T-helper 1 cell treated with Interleukin-12 subunit alpha and Interleukin-12 subunit beta and Interleukin-4 antibody, amounts not matched to agents 30 ng/mL and 1 ng/mL, for 36 hours (primary cell): ENCODE results near the gene SMYD2. TPM values are rescaled to one million over a fixed set of nuclear protein-coding genes. Genes with fewer than 3 reads are reported as not detected.

ENCODE experiments used
- intact Hi-C: fragments of 100-400 bp; cut with micrococcal nuclease; formaldehyde crosslinking; loops from one replicate; pipeline ENCODE4 v1.15.1; 2024
- total RNA-seq: library from RNA; stranded (reverse); gene quantifications from 2 replicates; pipeline ENCODE4 v1.2.3, GENCODE V29; 2022

The SMYD2 gene
- total RNA-seq, 1 donor from 2014 or later = 29.3 TPM

DNA sequence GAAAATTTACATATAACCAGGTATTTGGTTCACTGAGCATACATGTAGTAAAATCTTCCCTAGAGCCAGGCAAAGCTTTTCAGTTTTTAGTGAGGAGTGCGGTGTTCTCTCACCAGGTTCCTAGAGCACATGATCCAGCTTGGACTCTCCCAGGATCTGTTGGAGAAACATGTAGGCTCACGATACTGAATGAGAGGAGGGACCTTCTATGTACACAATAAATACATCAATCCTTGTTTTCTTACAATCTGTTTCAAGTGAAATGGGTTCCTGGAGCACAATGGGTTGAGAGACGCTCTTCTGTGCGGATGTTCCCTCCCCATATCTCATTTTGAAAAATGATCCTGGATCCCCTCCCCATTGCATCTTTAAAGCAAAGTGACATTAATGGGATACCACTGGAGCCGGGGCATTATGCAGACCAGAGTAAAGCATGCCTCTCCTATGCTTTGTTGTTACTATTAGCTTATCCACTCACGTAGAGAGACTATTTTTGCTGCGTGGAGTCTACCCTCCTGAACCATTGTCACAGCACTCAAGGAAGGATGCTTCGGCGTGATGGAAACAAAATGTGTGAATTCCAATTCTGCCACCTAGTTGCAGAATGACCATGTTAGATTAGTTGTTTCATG lies 19.3 kb downstream of the SMYD2 start:
- intact Hi-C loops = no loop called here

DNA sequence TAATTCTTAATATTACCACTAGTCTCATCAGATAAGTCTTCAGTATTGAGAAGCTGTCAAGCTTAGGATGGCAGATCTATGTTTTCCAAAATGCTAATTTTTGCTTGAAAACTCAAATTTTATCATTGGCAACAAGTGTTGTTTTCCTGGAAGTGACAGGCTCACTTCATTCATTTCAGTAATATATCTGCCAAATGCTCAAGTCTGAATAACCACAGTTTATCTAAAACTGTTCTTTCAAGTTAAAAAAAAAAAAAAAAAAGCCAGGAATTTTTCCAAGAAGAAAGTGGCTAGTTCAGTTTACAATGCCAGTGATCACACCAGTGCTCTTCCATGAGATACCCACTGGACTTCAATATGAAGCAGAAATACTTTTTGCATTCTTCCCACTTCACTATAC lies 20.6 kb downstream of the SMYD2 start:
- intact Hi-C loops = no loop called here

DNA sequence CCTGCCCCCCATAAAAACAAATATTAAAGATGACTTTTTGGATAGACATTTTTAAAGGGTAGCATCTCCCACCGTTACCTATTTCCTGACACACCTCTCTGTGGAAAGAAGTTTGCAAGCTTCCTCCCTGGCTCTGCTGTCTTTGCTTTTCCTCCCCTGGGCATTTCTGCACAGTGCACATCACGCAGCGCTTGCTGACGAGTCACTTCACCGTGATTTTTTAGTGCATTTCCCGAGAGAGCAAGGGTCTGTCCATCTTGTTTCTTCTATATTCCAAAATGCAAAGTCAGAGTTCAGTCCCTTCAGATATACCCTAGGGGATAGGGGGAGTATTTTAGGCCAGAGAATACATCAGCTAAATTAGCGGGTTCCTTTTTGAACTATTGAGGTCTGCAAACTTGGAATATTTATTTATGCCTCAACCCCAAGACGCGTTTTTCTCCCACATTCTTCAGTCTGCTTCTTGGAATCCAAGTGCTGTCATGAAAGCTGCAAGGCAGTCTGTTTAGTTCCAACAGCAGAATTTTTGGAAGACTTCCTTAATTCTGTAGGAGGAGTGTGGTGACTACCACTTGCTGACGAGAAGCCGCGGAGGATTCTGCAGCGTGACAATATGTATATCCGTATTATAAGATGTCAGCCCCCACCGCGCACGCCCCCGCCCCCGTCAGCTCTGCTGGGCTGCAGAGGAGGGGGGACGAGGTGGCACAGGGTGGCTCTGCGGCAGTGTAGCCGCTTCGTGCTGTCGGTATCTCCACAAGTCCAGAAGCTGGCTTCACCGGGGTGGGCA lies 22.4 kb downstream of the SMYD2 start:
- intact Hi-C loops = no loop called here

DNA sequence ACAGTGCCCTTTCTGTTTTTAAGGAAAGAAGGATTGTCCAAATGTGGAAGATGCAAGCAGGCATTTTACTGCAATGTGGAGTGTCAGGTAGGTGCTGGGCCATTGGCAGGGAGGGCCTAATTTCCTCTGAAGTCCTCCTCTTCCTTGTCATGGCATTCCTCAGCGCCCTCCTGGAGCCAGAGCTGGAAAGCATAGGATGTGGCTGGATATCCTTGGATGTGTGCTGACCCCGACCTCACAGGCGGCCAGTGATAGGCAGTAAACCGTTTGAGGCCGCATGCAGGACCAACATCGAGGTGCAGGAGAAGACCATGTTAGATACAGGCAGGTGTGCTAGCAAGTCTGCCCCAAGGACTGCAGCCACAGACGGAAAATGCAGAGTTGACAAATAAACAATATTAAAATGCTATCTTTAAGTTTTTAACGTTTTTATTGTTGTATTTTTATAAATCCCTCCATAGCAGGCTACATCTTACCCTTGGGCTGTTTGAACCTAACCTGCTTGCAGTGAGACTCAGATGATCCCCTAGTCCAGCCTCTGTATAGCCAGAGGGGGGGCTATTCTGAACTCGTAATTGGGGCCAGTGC lies 24.3 kb downstream of the SMYD2 start:
- intact Hi-C loops = no loop called here

DNA sequence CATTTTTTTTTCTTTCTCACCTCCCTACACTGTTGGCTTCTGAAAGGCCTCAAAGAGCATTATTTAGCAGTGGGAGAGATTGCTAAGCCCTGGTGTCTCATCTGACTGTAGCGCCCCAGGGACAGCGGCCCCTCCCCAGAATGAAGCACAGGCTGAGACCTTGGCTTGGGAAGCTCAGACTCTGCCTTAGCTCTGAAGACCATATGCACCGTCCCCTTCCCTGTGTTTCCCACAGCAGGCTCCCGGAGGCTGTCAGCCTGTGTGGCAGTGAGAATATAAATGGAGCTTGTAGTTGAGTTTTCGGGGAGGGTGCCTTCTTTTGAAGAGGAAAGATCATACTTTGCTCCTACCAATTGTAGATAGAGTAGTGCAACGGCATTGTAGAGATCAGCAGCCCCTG lies 25.3 kb downstream of the SMYD2 start:
- intact Hi-C loops = no loop called here

DNA sequence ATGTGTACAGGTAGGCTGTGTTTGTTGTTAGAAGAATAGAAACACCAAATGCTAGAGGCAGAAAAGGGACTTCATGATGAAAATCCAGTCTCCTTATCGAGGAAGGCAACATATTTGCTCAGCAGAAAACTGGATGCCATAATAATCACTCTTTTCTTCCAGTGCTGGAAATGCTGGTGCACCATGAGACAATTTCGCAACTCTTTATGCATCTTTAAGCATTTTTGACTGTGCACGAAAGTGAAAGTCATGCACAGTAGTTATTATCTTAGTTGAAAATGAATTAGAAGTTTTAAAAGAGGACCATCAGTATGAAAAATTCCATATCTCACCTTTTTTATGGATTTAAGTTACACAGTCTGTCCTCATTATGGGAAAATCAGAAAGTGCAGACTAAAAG lies 29.1 kb downstream of the SMYD2 start:
- intact Hi-C loops = loop anchor here (1.0 kb wide), 2 partner anchors 29 to 49 kb away; partner anchors contain the start of gene SMYD2

DNA sequence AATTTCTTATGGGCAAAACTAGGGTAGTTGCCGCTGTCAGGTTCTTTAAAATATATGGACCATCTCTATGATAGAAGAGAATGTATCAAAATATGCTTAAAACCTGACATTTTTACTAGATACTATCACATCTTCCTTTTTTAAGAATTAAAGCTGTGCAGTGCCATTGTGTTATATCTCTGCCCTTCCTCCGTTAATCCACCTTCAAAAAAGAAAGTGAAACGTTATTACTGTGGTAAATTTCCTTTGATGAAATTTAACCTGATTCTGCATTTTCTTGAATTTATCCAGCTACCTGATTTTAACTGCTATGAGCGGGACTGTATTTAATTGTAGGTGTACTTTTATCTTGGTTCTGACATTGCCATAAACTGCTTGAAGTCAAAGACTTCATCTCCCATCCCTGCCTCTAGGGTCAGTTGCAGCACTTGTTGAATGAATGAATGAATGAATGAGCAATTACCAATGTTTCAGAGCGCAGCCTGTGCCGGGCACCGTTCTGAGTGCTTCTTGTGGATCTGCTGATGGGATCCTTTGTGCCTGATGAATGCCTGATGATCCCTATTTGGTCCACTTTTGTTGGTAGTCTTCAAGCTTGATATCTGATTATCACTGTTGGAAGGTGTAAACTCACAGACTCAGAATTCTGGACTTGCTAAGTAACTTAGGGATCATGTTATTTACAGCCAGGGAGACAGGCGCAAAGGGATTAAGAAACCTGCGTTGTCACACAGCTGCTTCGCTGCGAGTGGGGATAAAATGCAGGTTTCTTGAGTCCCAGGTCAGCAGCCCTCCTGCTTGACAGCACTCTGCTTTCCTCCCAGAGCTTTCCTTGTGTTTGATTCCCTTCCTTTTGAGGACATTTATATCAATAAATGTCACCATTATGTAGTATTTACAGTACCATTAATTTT lies 30.1 kb downstream of the SMYD2 start:
- intact Hi-C loops = loop anchor here (1.0 kb wide), 2 partner anchors 30 to 50 kb away; partner anchors contain the start of gene SMYD2

DNA sequence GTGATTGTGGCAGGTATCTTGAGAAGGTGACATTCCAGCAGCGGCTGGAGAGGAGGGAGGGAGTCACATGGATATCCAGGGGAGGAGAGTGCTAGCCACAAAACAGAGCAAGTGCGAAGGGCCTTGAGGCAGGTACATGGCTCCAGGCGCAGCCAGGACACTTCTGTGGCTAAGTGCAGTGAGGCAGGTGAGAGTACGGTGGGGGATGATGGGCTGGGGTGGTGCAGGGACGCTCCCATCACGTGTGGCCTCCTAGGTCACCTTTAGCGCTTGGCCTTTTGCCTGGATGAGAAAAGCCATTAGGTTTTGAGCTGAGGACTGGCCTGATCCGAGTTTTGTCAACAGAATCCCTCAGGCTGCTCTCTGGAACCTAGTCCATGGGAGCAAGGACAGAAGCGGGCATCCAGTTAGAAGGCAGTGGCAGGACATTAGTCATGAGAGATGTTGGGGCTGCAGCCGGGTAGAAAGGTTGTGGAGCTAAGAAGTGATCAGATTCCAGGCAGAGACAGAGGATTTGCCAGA lies 31.6 kb downstream of the SMYD2 start:
- intact Hi-C loops = no loop called here

DNA sequence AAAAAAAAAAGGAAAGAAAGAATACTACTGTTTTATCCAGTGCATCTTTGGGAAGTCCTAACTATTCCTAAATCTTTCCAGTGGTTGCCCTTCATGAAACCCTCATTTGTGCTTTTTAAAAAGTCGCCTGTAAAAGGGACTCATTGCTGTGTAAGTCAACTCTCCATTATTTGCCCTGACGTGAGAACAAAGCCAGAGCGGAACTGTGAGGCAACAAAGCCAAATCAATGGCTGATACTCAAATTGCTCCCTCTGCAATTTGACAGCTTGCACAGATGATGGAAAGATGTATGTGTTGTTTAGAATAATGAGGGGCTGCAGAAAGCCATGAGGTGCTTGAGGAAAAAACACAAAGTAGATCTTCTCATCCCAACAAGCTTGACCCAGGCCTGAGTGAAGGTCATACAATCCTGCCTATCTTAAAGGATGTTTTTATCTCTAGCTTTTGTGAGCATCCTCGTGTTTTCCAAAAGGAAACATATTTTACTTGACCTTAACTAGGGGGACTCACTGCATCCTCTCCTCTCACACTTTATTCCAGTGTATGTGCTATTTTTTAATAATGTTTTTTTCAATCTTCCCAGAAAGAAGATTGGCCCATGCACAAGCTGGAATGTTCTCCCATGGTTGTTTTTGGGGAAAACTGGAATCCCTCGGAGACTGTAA lies 33.4 kb downstream of the SMYD2 start:
- intact Hi-C loops = no loop called here

DNA sequence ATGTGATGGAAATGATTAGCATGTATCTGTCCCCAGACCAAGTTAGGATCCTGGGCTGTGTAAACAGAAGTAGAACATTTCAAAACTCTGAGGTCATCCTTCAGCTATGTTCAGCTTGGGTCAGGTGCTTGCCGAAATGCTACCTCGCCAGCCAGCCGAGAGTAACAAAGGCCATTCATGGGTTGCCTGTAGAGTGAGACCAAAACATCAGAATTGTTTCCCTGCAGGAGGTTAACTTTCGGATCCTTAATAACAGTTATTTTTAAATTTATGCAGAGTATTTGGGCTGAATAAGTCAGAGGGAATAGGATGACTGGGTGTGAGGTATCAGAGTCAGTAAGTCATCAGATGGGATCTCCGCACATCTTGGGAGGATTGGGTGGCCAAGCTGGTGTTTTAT lies 35.6 kb downstream of the SMYD2 start:
- intact Hi-C loops = no loop called here

DNA sequence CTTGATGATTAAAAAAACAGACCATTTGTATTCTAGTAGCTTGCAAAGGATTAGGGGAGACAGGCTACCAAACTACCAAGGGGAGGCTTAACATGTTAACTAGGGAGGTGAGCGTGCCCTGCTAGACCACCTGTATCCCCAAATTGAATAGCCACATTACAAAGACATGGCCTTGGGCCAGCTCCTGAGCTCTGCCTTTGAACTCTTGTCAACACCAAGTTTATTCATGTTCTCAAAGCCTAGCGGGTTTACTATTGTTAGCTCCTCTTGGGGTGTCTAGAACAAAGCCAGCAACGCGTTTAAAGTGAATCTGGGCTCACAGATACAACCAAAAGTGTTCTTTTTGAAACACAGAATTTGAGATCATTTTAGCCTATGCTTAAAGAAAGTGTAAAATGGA lies 36.3 kb downstream of the SMYD2 start:
- intact Hi-C loops = no loop called here

DNA sequence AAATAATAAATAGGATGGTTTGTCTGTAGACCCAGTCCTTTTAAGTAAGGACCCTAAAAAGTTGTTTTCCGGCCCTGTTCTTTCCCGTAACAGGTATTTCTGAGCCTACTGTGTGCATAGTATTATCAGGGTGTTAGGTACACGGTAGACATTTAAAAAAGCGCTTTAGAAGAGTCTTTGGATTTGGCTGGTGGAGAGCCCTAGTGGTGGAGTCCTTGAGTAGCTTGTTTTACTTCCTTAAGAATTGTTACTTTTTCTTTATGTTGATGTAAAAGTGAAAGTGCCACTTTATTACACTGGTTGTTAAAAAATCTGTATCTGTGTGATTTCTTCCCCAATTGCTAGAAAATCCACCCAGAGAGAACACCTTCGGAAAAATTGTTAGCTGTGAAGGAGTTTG lies 36.8 kb downstream of the SMYD2 start:
- intact Hi-C loops = no loop called here

DNA sequence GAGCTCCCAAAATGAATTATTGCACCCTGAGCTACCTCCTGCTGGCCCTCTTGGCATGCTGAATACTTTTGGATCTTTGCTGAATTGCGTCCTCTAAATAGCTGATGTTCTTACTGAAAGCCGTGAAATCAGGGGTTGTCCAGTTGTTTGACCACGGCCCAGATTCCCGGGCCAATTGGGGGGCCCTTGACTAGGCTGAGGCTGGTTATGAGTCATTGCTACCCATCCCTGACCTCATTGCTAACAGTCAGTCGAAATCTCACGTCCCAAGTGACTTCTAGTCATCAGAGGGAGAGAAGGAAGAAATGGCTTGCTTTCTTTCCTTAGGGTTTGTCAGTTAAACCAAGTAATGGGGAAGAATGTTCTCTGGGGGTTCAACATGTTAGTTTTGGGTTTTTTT lies 37.4 kb downstream of the SMYD2 start:
- intact Hi-C loops = no loop called here

DNA sequence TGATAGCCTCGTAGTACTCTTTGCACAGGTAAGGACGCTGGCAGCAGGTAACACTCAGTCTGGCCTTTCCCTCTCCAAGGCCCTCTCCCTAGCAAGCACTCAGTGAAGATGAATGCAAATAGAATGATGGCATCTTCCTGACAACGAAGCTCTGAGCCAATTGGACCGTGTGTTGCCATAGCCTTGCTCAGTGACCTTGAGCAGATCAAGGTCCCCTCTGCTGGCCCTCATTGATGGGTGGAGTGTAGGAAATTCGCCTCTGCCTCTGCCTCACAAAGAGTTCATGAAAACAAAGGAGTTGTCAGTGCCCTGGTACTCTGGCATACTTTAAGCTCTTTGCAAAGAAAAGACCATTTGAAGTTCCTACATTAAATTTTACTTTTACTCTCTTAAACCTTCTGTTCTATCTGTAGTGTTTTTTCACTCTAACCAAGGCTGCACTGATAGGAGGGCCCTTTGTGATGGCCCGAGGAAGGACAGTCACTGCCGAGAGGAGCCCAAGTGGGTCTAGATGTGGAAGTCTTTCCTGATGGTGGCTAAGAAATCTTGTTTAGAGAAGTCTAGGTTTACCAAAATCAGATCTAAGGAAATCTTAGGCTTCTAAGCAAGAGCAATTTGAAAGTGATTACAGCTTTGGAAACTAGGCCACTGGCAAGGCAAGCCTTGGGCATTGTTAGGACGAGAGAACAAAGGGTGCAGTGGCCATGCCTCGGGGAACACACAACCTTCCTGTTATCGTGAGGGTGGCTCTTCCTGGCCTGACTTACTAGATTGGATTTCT lies 38.2 kb downstream of the SMYD2 start:
- intact Hi-C loops = no loop called here

DNA sequence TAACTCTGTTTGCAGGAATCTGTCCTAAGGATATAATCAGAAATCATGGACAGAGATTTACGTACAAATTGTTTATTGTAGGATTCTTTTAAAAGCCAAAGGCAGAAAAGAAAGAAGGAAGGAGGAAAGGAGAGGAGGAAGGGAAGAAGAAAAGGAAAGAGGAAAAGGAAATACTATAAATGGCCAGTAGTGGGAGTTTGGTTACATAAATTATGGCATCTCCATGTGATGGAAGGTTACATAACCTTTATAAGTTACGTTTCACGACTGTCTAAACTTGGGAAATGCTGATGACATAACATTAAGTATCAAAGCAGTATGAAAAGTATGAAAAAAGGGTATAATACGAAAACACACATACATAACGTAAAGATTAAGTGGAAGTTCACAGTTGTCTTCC lies 39.0 kb downstream of the SMYD2 start:
- intact Hi-C loops = no loop called here

DNA sequence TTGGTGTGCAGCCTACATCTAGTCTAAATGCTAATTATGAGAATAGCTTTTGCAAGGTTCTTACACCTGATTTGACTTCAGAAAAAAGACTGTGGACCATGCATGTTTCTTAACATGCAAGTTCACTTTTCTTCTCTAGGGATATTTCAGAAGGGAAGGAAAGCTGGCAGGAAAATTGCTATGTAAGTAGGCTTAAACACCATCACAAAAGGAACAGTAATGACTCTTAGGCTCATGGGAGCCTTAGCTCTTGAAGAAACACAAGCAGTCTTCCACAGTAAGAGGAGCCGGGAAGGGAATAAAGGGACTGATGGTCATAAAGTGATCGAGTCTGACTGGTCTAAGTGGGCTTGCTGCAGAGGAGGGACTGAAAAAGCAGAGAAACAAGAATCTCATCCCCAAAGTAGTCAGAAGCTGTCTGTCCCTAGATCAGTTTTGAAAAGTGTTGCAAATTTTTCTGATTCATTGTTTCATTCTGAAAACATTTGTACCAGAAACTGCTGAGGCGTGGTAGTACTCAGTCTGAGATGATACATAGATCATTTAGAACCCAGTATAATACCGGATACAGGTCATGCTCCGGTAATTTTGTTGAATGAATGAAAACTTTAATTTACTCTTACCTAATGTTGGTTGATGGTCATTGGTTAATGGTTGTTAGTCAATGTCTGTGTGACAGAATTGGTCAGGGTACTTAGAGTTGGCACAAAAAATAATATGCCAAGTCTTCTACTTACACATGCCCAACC lies 40.9 kb downstream of the SMYD2 start:
- intact Hi-C loops = no loop called here

DNA sequence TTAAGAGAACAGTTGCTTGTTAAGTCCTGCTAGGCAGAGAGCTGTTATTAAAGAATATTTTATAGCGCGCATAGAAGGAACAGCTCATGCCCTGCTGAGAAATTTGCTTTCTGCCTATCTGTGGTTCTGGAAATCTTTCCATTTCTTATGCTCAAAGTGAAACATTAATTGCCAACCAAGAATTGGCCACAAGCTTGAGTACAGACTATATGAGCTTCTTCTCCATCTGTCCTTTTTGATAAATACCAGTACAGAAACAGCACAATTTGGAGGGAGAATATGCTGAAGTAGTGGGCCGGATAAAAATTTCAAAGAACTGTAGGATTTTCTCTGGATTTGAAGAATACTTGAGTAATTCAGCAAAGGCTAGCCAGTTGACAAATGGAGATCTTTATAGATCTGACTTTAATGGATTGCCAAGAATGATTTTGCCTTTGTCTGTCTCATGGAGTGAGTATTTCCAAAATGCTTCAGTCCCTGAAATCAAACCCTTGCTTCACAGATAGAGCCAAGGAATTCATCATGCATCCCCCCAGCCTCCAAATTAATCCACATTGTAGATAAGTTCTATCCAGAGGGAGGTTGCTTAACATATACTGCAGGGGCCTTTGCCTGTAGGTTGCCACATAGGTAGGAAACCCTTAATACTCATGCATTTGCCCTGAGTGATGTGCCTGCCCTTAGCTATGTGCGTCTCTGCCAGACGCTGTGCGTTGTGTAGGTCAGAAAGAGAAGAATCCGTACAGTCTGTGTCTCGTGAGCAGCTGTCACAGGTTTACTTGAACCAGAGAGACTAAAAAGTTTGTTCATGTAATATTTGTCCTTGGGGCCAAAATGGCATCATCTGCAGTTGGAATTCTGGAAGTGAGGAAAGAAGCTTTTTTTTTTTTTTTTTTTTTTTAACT lies 44.2 kb downstream of the SMYD2 start:
- intact Hi-C loops = no loop called here

DNA sequence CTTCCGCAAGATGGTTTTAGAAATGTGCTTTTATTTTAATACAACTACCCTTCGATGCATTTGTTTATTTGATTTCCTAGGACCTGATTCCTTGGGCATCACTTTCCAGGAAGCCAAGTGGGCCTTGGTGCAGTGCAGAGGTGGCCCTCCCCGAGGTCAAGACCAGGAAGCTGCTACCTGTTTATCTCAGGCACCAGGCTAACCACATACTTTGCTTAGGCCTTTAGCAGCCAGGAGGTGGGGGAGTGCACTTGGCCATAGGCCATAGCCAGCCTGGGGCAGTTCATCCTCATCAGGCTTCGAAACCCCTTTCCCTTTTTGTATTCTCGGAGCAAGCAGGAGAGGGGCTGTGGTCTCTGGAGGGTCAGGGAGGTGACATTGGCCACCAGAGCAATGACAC lies 45.4 kb downstream of the SMYD2 start:
- intact Hi-C loops = no loop called here
